Peyer's patch (tissue), 4 donors: ENCODE results near the gene TUB.

Experiments used
- CTCF ChIP-seq, 6 experiments: fragments of 450-650 bp in 4 of 6; fragments of 200-600 bp in 2 of 6; sonication (generic) in 1 of 6; IDR thresholded peaks; one replicate each; pipeline ENCODE4 v1.5.1; 2017 to 2019; ENCODE audit warnings: antibody characterized with exemption in 6 of 6, mild to moderate bottlenecking in 3 of 6, moderate library complexity in 1 of 6
- POLR2A ChIP-seq, 2 donors: fragments of 450-650 bp; IDR thresholded peaks; one replicate each; pipeline ENCODE4 v1.5.1; 2017; ENCODE audit warnings: antibody characterized with exemption in 2 of 2, mild to moderate bottlenecking in 2 of 2, moderate library complexity in 2 of 2

- TF ChIP-seq CTCF (IDR thresholded peaks at IDR 0.05): no peak
- TF ChIP-seq POLR2A (IDR thresholded peaks at IDR 0.05): no peak
These were observed 44.8 kb upstream of the TUB start for GRCh38 chr11:8036002-8036802.
